ENCODE measurements around the gene CD300LF. TPM values are rescaled to one million over a fixed set of nuclear protein-coding genes. Genes with fewer than 3 reads are reported as not detected.

The CD300LF gene
- total RNA-seq, 1 experiment from 2014 or later: not detected

- no peak overlapping the region for H2AFZ ChIP-seq (ENCODE audit: low read depth, low read length, poor library complexity, severe bottlenecking)
- H3K36me3 ChIP-seq (ENCODE audit: control insufficient read depth in 1 of 2, insufficient read depth in 2 of 2, low read length in 2 of 2): peaks cover 0 to 2% of the 10 kb centered on the region in 2 experiments; a peak in 2 of 4 replicates
- H3K4me2 ChIP-seq (ENCODE audit: low read length): no peak overlapping the region
- H3K27ac ChIP-seq (ENCODE audit: low read depth, low read length): no peak overlapping the region
- H4K20me1 ChIP-seq (ENCODE audit: insufficient read depth): peaks cover 3% of the 10 kb centered on the region; the same call in 1 of the 2 replicates
- intact Hi-C loops (cut with micrococcal nuclease): no loop called here
- ChIA-PET RAD21 (ENCODE audit: low non-redundant PET in 1 of 2, low total read pairs in 2 of 2, uncharacterized antibody in 2 of 2, unreplicated experiment in 2 of 2) (no interaction called here), POLR2A (interaction anchor here (1.3 to 3.2 kb wide), 2 partner anchors 10 to 12 kb away, joined by 4 to 12 read pairs; partner anchors contain the start of gene RAB37), CTCF (interaction anchor here (1.8 to 4.5 kb wide), 7 partner anchors 10 to 126 kb away, joined by 6 to 55 read pairs (median 22); partner anchors contain the start of genes FDXR and RAB37)
- peaks cover 34% of the 10 kb centered on the region for H3K79me2 ChIP-seq (ENCODE audit: insufficient read depth, low read length)
- BruUV-seq (replicated peaks): no TSS peak
- H3K9me2 ChIP-seq (ENCODE audit: insufficient read depth): no peaks in the 10 kb centered on the region
- H3K27me3 ChIP-seq (ENCODE audit: insufficient read depth, low read length): no peaks in the 10 kb centered on the region
- H3K4me1 ChIP-seq (ENCODE audit: control insufficient read depth in 1 of 2, insufficient read depth in 2 of 2, low read length in 2 of 2): peaks cover 27 to 48% of the 10 kb centered on the region in 2 experiments
- no peak overlapping the region for H3K4me3 ChIP-seq (replicated peaks in 1 of 2; ENCODE audit: low read depth in 1 of 2, low read length in 2 of 2)
- ATAC-seq: no peak
- TF ChIP-seq ATF3 (IDR thresholded peaks at IDR 0.05) (no peak), SP1 (IDR thresholded peaks at IDR 0.05; ENCODE audit: low read depth) (no peak), ELF1 (IDR thresholded peaks at IDR 0.05; ENCODE audit: borderline replicate concordance, low read depth) (no peak), ZFX (IDR thresholded peaks at IDR 0.05) (no peak), CEBPB (IDR thresholded peaks at IDR 0.05; ENCODE audit: low read depth) (no peak), REST (IDR thresholded peaks at IDR 0.05; ENCODE audit: low read depth) (no peak), FOSL1 (IDR thresholded peaks at IDR 0.05; ENCODE audit: low read depth) (no peak), RAD21 (IDR thresholded peaks at IDR 0.05; ENCODE audit: low read depth) (no peak)
- no peak overlapping the region for H3K9ac ChIP-seq (ENCODE audit: low read length)
- DNase-seq (ENCODE audit: low read depth, low spot score): no peak
- no peaks in the 10 kb centered on the region for H3K9me3 ChIP-seq (ENCODE audit: control insufficient read depth in 1 of 2, insufficient read depth in 1 of 2, low read depth in 1 of 2, low read length in 2 of 2)
Observed at GRCh38 chr17:74746922-74747321, 34.2 kb upstream of the CD300LF start.
